ENCODE measurements around the gene DDI1.
"Not testable (repeated sequence)": the region's sequence is repeated elsewhere in the genome, so short reads cannot be mapped to it uniquely, and the experiment has no call there.

DDI1 gene

GRCh38 chr11:104043142-104043541, 6.7 kb downstream of the DDI1 start:
- no peak for DNase-seq

DNA sequence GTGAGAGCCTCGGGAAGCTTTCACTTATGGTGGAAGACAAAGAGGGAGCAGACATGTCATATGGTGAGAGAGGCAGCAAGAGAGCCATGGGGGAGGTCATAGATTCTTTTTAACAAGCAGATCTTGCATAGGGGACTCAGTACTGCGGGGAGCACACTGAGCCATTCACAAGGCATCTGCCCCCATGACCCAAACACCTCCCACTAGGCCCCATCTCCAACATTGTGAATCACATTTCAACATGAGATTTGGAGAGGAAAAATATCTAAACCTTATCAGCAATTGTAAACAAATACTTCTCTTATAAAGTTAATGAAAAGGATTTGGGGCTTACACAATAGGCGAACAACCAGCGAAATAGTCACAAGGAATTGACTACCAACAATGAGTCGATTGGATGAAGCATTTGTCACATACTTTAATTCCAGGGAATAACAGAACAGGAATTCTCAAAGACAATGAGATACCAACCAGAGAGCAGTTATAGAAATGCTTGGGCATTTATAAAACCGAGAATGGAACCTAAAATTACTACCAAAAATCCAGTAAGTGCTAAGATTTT, 7.3 kb downstream of the DDI1 start:
- no peak for DNase-seq

- DNase-seq, result no peak
Measured at GRCh38 chr11:104046331-104046730, 9.9 kb downstream of the DDI1 start.

- not testable (repeated sequence) for DNase-seq
Measured at GRCh38 chr11:104046858-104047257, 10.4 kb downstream of the DDI1 start.

GRCh38 chr11:104049116-104049515, 12.7 kb downstream of the DDI1 start:
- no peak for DNase-seq

DNA sequence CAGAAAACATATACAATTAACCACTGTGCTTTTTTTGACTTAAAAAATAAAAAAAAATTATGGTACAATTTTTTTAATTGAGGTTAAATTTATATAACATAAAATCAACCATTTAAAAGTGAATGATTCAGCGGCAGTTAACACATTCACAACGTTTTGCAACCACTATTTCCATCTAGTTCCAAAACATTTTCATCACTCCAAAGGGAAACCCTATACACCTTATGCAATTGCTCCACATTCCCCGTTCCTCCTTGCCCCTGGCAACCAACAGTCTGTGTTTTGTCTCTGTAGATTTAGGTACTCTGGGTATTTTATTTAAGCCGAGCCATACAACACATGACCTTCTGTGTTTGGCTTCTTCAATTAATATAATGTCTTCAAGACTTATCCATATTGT, 15.3 kb downstream of the DDI1 start:
- no peak for DNase-seq

- DNase-seq, result no peak
Measured at GRCh38 chr11:104053743-104054478, 17.5 kb downstream of the DDI1 start.

DNA sequence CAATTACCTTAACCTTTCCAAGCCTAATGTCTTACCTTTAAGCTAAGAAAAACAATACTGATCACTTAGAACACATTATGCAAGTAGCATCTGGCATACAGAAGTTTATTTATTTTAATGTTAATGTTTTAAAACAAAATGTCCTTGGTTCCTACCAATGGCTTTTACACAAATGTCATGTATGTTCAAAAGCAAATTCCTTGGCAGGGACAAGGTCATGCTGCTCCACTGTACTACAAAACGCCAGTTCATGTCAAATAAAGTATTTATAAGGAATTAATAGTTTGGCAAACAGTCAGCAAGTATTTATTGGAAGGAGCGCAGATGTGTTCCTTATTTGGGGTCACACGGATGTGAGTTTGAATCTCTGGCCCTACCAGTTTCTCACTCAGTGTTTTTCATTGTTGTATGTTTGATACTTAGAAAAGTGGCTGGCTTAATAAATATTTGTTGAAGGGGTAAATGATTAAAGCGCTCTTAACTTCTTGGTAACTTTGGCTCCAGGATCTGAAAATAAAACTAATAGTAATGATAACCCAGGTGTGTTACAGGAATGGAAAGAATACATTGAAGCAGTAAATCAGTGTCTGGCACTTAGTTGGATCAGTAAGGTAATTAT, 18.6 kb downstream of the DDI1 start:
- no peak for DNase-seq

DNA sequence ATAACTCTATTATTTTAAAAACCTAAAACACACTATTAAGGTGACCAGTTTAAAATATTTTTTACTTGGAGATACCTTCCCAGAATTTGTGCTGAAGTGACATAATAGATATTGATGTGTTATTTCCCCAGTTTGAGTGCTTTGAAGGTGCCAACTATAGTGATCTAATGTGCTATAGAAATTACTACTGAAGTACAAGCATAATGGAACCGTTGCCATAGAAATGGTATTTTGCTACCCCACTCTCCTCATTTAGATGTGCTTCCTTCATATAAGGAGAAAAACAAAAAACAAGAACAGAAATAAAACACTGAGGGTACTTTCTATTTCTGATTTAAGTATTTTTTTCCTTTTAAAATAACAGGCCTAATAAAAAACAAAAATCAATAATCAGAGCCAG, 19.2 kb downstream of the DDI1 start:
- no peak for DNase-seq

- DNase-seq, result no peak
Measured at GRCh38 chr11:104057908-104058307, 21.5 kb downstream of the DDI1 start.

DNA sequence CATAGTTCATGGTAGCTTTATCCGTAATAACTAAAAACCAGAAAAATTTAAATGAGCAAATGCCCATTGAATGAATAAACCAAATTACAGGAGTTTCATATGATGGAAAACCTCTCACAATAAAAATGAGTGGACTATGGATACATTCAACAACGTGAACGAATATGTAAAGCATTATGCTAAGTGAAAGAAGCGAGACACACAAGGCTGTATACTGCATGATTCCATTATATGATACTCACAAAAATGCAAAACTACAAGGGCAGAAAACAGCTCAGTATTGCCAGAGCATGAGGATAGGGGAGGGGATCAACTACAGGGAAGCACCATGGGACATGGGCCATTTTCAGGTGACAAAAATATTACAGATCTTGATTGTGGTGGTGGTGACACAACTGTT, 22.2 kb downstream of the DDI1 start:
- no peak for DNase-seq

- DNase-seq, result no peak
Measured at GRCh38 chr11:104060004-104060794, 23.8 kb downstream of the DDI1 start.

DNA sequence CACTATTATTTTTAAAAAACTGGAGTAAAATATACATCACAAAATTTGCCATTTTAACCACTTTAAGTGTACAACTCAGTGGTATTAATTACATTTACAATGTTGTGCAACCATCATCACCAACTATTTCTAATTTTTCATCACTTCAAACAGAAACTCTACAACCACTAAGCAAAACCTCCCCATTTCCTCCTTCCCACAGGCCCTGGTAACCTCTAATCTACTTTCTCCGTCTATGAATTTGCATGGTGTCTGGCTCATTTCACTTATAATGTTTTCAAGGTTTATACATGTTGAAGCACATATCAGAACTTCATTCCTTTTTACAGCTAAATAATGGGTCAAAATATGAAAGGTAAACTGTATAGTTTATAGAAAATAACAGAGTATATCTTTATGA, 24.4 kb downstream of the DDI1 start:
- no peak for DNase-seq

GRCh38 chr11:104061853-104062521, 25.5 kb downstream of the DDI1 start:
- DNase-seq, result no peak

DNA sequence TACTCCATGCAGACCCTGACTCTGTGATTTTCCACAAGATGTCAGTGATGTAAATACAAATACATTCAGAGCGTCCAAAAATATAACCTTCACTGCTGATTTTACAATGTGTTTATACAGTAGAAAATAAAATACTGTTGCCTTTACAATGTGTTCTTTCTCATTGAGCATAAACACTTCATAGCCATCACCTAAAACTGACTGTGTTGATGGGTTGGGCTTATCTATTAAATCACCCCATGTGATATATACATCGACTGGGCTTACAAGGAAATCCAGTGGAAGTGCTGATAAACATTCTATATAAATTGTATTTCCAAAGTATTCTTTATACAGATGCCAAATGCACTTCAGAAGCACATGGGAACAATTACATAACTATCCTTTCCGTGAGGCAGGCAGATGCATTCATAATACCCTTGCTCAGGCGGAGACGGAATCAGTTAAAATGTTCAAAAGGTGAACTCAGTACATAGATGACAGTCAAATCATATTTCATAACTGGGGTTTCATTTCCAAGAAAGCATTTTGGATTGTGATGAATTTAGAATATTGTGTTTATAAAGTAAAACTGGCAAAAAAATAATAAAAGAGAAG, 27.7 kb downstream of the DDI1 start:
- no peak for DNase-seq

DNA sequence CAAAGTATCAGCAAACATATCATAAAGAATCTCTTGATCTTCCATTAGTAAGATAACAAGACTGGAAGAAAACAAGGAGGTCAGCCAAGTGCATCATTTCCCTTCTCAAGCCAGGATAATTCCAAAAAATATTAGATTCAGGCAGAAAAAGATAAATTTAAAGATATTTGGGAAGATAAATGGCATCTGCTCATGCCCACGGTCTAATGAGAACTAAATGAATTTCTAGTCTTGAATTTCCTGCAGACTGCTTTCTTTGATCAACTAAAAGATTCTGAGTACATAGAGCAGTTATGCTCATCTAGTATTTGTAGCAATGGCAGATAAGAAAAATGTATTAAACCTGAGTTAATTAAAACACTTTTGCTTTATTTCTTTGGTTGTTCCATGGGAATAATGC, 31.1 kb downstream of the DDI1 start:
- no peak for DNase-seq

DNA sequence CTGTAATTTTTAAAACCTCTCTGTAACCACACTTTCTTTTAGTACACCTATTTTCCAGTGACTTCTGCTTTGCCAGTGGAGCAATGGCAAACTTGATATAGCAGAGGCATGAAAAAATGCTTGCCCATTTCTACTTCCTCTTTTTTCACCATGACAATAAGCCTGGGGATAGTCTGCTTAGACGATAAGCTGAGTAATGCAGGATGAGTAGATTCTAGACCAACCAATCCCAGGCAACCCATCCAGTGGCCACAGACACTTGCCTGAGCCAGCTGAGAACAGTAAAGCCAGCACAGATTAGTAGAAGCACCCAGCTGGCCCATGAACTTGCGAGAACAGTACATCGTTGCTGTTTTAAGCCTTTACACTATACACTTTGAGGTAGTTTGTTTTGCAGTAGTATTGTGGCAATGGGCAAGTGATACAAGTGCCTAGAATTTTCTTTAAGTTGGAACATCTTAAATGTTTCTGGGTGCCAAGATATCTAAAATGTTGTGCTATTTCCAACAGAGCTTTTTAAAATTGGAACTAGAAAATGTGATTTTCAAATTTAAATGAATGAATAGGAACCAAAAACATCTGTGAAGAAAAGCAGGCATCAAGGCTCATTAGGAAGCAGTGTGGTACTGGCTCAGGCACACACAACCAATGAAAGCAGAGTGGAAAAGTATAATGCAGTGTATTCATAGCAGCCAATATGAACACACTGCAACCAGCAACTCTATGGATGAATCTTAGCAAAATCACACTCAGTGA, 37.7 kb downstream of the DDI1 start:
- no peak for DNase-seq

- DNase-seq, result no peak
Measured at GRCh38 chr11:104075091-104075490, 38.7 kb downstream of the DDI1 start.

GRCh38 chr11:104075706-104076105, 39.3 kb downstream of the DDI1 start:
- DNase-seq, result no peak

GRCh38 chr11:104076455-104076854, 40.0 kb downstream of the DDI1 start:
- no peak for DNase-seq

DNA sequence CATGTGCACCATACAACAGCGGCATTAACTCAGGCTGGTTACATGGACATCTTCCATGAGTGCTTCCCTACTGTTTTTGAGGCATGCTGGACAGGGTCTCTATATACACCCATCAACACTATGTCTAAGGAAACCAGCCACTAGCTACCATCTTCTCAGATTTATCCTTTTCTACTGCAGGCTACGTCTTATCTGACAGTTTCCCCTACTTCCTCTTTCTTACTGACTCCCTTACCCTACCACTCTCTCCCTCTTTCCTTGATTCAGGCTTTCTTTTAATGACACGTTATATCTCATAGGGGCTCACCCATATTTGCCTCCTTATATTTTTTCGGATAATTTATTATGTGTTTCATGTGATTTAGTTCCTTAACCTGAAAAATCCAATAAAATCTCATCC, 41.8 kb downstream of the DDI1 start:
- DNase-seq, result no peak

GRCh38 chr11:104078995-104079394, 42.6 kb downstream of the DDI1 start:
- no peak for DNase-seq

All from activated CD4-positive, alpha-beta T cell treated with anti-CD3 and anti-CD28 coated beads for 1 hour (primary cell).